Measurements from ENCODE around the gene CGAS.

DNA sequence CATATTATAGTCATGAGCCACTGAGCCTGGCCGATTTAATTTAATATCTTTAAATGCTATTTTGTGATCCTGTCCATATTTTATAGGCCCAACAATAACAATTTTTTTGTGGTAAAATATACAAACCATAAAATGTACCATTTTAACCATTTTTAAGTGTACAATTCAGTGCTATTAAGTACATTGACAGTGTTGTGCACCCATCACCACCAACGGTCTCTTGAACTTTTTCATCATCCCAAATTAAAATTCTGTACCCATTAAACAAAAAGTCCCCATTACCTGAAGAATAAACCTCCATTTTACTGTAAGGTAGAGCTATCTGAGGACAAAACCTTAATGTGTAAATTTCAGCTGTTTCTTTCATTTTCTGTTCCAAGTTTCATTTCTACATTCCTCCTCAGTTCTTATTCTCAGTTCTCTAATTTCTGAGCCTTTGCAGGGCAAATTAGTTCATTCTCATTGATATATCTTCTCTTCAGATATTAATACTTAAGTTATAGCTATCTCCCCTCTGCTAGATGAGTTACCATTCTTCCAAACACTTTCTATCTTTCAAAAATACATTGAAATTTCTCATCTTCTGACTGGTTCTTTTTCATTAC, 19.7 kb upstream of the CGAS start:
- no peak for TF ChIP-seq CTCF (conservative IDR thresholded peaks at IDR 0.05 in 1 of 2, IDR thresholded peaks at IDR 0.05 in 1 of 2; ENCODE audit: extremely low read depth in 1 of 2, insufficient read depth in 1 of 2, low read depth in 1 of 2, low read length in 2 of 2)
- TF ChIP-seq EZH2 (IDR thresholded peaks at IDR 0.05; ENCODE audit: borderline replicate concordance, low read length): no peak
